ENCODE data around the gene TP63.

The TP63 gene

GRCh38 chr3:189809583-189809982, 178.4 kb downstream of the TP63 start:
- no peak overlapping the region for H3K4me3 ChIP-seq (ENCODE audit: low read depth, low read length)
- DNase-seq (ENCODE audit: low read depth) = no peak
- TF ChIP-seq CTCF (IDR thresholded peaks at IDR 0.05; ENCODE audit: low read depth, low read length, missing control alignments) = no peak

DNA sequence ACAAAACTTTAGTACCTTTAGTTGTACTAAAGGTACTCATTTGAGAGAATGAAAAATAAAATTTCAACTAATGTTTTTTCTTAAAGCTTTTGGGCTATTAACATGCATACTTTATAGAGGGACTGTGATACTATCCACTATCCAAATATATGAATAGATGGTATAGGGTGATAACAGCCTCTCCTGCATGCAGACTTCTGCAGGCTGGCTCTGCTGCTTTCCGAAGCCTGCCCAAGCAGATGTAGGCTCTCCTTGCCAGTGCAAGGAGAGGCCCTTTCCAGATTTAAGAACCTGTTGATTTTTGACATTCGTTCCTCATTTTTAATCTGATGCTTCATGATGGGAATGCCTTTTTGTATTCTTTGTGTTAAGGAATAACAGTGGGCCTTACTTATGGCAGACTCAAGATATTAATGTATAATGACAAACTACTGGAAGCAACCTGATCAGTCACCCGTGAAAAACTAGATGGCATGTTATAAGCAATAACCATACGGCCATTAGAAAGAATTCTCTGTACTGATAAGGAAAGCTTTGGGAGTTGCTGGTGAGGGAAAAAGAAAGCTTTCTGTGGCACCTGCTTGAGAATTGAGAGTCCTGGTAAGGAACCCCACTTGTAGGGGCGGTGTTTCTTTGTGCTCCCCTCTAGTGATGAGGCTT, 181.7 kb downstream of the TP63 start:
- DNase-seq (ENCODE audit: low read depth) = no peak
- no peak overlapping the region for H3K4me3 ChIP-seq (ENCODE audit: low read depth, low read length)
- no peak for TF ChIP-seq CTCF (IDR thresholded peaks at IDR 0.05; ENCODE audit: low read depth, low read length, missing control alignments)

DNA sequence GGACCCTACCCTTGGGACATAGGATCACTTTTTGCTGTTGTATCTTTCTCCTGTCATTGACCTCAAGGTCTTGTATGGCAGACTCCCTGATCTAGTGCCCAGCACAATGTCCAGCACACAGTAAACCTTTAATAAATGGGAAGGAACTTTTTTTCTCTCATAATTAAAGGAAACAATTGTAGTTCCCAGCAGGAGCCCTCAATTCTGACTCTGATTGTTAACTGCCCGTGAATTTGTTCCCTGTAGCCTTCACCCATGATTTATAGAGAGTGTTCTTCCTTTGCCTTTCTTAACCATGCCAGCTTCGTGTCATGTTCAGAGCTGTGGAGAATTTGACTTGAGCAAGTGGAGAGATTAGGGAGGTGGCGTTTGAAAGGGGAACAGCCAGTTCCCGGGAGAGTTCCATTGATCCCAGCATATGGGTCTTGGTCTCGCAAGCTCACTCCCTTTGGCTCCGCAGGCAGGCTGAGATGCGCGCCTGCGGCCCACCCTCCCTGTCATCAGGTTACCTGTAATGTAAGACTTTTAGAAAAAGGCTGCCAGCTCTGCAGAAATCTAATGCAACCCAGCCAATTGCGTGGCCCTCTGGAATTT, 182.6 kb downstream of the TP63 start:
- DNase-seq (ENCODE audit: low read depth) = no peak
- H3K4me3 ChIP-seq (ENCODE audit: low read depth, low read length) = no peak overlapping the region
- TF ChIP-seq CTCF (IDR thresholded peaks at IDR 0.05; ENCODE audit: low read depth, low read length, missing control alignments) = no peak

- no peak for DNase-seq (ENCODE audit: low read depth)
These were observed 189.2 kb downstream of the TP63 start for GRCh38 chr3:189820365-189820720.

DNA sequence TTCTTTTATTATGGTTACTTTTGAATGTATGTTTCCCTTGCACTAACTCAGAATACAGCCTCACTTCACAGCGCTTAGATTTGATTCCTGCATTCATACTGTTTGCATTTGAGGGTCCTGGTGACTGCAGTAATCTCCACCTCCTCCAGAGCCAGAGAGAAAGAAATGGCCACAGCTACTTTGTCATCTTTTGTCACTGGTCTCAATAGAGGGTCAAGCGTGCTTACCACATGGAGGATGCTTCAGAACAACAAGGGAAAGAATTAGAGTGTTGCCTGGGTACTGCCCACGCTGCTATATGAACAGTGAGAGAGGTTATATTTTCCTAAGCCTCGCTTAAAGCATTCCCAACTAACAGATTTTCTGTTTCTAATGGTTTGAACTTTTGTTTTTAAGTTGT, 190.1 kb downstream of the TP63 start:
- no peak overlapping the region for H3K4me3 ChIP-seq (ENCODE audit: low read depth, low read length)
- TF ChIP-seq CTCF (IDR thresholded peaks at IDR 0.05; ENCODE audit: low read depth, low read length, missing control alignments) = no peak
- no peak for DNase-seq (ENCODE audit: low read depth)

More at GRCh38 chr3:189820365-189820720, 189.2 kb downstream of the TP63 start:
- no peak for TF ChIP-seq CTCF (IDR thresholded peaks at IDR 0.05; ENCODE audit: low read depth, low read length, missing control alignments)
- no peak overlapping the region for H3K4me3 ChIP-seq (ENCODE audit: low read depth, low read length)

DNA sequence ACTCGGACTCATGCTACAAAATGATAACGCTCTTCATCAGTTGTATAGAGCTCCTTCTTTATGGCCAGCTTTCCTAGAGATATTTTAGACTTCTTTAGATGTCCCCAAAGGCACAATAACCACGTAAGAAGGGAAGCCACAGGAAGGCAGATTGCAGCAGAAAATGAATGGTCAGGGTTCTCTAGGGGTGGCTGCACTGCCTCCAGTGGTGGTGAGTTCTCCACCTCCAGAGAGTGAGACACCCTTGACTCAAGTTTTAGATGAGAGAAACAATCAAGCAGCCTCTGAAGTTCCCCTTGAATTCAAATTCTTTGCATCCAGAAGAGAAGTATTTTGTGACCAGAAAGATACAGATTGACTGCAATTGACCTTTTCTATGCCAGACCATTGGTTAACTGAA, 191.5 kb downstream of the TP63 start:
- TF ChIP-seq CTCF (IDR thresholded peaks at IDR 0.05; ENCODE audit: low read depth, low read length, missing control alignments) = peak; percentile 17
- no peak for DNase-seq (ENCODE audit: low read depth)
- H3K4me3 ChIP-seq (ENCODE audit: low read depth, low read length) = no peak overlapping the region

All from GM12864 (cell line).